Measurements from ENCODE around the gene CD276.
A peak's percentile ranks its signal among the peaks of the same experiment; 100 is the strongest.

DNA sequence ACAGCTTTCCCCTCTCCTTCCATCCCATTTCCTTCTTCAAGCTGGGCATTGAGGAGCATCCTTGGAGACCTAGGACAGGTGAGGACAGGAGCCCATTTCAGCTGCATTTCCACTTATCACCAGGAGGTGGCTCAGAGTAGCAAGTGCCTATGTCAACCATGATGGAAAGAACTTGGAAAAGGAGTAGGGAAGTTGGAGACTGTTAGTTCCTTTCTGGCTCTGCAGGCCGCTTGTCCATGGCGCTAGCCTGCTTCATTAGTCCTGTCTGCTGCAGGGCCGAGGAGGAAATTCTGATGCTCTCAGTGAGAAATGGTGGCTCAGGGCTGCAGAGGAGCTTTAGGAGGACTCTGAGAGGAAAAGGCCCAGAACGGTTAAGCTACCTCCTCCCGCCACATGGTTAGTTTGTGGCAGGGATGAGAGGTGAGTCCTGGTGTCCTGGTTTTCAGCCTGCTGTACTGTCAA, 7.0 kb upstream of the CD276 start:
- TF ChIP-seq CTCF (IDR thresholded peaks at IDR 0.05), result peak in 6 of 7 experiments; percentile 17 to 96 (median 92)
- TF ChIP-seq POLR2AphosphoS5 (IDR thresholded peaks at IDR 0.05), result peak in 1 of 3 donors; percentile 63
- no peak for TF ChIP-seq POLR2A (IDR thresholded peaks at IDR 0.05)
- no peak for TF ChIP-seq EP300 (IDR thresholded peaks at IDR 0.05)
